HG02610 (cell line): ENCODE data around the gene EID2B.

Experiments used
- ATAC-seq: cut with Tn5 transposase; IDR thresholded peaks from one replicate; pipeline ENCODE4 v1.9.1; 2021; ENCODE audit warnings: mild to moderate bottlenecking, moderate library complexity; ENCODE audit not compliant: unreplicated experiment

The EID2B gene, protein sequence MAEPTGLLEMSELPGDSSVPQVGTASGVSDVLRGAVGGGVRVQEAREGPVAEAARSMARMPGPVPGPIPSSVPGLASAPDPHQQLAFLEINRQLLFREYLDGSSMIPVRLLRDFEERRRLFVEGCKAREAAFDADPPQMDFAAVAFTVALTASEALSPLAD

DNA sequence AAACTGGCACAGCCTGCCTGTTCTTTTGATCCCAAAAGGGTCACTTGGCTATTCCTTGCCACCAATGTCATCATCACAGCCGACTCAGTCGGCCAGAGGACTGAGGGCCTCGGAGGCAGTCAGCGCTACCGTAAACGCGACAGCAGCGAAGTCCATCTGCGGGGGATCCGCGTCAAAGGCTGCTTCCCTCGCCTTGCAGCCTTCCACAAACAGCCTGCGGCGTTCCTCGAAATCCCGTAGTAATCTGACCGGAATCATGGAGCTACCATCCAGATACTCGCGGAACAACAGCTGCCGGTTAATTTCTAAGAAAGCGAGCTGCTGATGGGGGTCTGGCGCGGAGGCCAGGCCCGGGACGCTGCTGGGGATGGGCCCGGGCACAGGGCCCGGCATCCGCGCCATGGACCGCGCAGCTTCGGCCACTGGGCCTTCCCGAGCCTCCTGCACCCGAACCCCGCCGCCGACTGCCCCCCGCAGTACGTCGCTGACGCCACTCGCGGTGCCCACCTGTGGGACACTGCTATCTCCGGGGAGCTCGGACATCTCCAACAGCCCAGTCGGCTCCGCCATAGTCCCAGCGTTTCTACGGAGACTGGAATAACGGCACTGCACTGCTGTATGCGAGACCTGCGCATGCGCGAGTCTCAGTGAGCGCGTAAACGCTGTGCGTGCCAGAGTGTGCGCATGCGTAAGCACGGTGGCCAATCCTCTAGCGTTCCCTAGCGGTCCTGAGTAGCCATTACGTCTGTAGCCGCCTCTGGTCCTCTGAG is at the start of gene EID2B:
Gene EID2B (minus strand): TSS at position 620 of the 770 bp plus-strand sequence. CDS start 50 bp downstream, at position 570.
- ATAC-seq = peak; percentile 79

DNA sequence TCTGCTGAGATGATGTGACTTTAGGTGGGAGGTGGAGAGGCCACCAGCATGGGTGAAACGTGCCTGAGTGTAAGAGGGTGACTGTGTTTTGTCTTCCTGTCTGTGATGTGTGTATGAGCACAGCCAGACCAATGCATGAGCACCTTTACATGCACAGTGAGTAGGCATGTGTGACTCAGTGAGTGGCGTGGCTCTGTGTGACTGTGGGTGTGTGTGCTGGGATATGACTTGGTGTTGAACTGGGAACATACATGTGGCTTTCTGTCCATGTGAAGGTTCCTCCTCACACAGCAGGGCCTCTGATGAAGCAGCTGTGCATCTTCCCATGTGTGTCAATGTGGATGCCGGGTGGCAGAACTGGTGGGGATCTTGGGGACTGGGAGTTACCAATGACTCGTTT is 49.8 kb upstream of the EID2B start:
- ATAC-seq = peak; percentile 35

DNA sequence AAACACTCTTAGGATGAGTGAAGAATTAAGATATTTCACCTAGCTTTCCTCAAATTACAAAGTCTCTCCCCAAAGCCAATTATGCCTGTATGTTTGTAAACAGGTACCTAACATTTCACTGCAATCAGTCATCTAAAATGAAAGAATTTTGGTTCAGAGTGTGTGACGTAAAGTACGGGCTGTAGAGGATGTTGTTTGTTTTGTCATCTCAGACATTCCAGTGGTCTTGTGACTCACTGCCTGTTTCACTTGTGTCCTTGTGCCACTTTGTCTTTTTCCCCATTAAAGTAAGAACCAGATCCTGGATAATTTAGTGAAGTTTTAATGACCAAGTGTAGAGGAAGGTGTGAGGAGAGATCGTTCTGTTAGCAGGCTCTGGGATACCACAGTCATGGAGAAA is 36.0 kb upstream of the EID2B start:
- ATAC-seq = no peak

DNA sequence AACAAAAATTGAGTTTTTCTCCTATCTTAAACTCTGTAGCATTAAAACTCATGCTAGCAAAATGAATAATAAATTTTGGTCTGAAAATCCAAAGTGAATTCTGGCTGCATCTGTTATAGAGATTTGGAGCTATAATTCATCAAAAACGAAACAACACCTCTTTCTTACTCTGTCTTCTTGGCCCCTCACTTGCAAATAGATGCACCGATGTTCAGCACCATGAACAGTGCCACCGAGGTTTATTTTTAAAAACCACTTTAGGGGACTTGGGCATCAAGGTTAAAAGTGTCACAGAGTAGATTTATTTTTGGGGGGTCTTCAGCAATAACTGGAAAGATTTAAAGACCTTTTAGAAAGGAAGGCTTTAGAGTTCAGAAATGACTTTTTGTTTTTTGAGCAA is 33.4 kb upstream of the EID2B start:
- ATAC-seq = no peak

GRCh38 chr19:39563408-39563807 is 30.8 kb upstream of the EID2B start:
- ATAC-seq = no peak

- peak; percentile 36 for ATAC-seq
These were observed 26.0 kb upstream of the EID2B start for GRCh38 chr19:39558624-39559117.

DNA sequence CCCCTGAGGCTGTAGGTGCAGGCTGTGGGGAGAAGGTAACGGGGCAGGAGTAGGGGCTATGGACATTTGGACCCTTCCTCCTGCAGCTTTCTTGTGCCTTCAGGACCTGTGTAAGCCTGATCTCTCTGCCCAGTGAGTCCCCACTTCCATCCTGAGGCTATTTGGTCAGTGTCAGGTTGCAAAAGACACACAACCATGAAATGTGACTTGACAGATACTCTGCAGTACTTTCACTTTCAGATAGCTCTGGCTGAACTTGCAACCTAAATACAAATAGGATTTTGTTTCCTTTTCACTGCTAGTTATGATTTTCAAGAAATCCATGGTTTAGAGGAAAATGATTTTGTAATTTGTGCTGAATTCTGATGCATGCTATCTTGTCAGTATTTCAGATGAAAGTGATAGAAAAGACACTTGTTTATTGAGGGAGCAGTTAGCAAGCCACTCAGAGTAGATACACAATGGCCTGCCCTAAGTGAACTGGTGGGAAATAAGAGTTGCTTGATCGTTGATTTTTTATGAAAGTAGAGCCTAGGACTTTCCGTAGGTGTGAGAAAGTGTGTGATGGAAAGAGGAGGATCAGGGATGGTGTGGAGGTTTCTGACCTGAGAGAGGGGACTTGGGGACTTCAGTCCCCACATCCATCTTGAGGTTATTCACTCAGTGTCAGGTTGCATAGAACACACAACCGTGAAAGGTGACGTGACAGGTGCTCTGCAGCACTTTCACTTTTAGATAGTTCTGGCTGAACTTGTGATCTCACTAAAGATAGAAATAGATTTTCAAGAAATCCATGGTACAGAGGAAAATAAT is 25.4 kb upstream of the EID2B start:
- peak; percentile 65 for ATAC-seq

DNA sequence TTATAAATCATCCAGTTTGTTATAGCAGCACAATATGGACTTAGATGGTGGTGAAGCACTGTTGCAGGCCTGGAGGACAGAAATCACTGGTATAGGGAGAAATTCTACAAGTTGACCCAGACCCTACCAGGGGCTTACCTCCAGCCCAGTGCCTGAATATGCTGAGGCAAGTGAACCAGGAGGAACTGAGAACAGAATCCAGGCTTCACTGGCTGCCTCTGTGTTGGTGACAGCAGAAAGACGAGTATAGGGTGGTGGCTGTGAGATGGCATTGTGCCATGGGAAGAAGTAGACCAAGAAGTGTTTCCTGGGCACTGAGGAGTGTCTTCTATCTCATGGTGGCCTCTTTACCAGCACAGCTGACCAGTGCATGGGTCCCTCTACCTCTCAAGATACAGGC is 23.2 kb upstream of the EID2B start:
- ATAC-seq = no peak

GRCh38 chr19:39554701-39555311 is 22.2 kb upstream of the EID2B start:
- no peak for ATAC-seq

DNA sequence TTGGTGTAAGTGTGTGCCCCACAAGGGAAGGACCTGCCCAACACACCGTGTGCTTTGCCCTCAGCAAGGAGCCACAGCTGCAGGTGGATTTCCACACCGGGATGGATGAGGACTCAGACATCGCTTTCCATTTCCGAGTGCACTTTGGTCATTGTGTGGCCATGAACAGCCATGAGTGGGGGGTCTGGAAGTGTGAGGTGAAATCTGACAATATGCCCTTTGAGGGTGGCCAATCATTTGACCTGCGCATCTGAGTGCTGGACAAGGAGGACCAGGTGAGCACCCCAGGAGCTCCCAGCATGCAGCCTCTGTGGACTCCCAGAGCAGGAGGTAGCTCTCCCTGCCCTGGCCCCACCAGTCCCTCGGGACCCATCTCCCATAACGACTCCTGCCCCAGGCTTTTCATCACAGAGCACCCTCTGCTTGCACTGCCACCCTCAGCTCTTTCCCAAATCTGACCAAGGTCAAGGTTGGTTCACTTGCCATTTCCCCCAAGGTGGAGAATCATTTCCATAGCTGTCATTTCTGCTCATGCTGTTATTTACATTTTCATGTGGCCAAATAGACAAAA is 20.5 kb upstream of the EID2B start:
- no peak for ATAC-seq

GRCh38 chr19:39550197-39550596 is 17.5 kb upstream of the EID2B start:
- no peak for ATAC-seq

- ATAC-seq = no peak
These were observed 13.9 kb upstream of the EID2B start for GRCh38 chr19:39546599-39546998.

DNA sequence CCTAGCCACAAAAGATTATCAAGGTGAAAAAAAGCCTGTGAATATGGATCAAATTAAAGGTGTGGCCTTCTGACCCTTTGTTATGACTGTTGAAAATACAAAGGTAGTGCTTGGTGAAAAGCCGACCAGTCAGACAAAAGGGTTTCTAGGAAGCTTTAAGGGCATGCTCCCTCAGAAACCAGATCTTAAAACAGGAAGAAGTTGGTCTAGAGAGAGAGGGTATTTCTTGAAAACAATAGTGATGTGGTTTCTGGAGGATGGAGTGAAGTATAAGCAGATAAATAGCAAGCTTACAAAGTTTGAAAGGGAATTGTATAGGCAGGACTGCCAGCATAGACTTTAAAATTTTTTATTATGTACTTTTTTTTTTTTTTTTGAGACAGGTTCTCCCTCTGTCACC is 12.3 kb upstream of the EID2B start:
- ATAC-seq = no peak

GRCh38 chr19:39544226-39544903 is 11.7 kb upstream of the EID2B start:
- ATAC-seq = no peak

- no peak for ATAC-seq
These were observed 10.8 kb upstream of the EID2B start for GRCh38 chr19:39543477-39543857.

DNA sequence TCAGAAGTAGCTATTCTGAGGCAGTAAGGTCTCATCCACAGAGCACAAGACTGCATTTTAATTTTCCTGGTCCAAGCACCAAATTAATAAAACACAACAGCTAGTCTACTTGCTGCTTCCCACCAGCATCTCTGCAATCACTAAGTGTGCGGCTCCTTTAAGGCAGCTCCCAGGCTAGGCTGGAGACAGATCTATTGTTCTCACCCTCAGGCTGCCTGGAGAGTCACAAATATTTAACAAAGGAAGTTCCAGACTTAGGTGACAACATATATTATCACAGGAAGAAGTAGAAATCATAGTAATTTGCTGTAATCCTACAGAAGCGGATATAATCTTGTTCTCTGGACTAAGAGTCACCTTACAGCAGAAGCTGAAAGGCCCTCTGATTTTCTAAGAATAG is 9.6 kb upstream of the EID2B start:
- no peak for ATAC-seq

- no peak for ATAC-seq
These were observed 7.7 kb upstream of the EID2B start for GRCh38 chr19:39540333-39540673.

- ATAC-seq = peak; percentile 73
These were observed 7.1 kb upstream of the EID2B start, which contains the start of gene EID2 for GRCh38 chr19:39539518-39540332. Gene EID2, minus strand, starts transcription at chr19:39540161. Its CDS starts 82 bp downstream, at chr19:39540079.

DNA sequence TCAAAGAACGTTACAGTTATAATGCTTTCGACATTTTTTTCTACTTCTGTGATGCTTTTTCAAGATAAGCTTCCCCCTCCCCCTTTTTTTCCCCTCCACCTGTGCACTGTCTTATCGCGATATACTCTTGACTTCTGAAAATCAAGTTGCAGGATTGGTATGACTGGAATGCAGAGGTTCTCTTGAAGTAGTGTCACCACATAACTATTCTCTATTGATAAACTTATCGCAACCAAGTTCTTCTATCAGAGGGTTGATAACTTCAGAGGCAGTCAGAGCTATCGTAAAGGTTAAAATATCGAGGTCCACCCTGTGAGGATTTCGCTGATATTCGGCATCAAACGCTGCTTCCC is 6.5 kb upstream of the EID2B start:
- no peak for ATAC-seq

- ATAC-seq = no peak
These were observed 1.1 kb upstream of the EID2B start for GRCh38 chr19:39533791-39534190.
